Measurements from ENCODE around the gene ZNF263.

Gene ZNF263

DNA sequence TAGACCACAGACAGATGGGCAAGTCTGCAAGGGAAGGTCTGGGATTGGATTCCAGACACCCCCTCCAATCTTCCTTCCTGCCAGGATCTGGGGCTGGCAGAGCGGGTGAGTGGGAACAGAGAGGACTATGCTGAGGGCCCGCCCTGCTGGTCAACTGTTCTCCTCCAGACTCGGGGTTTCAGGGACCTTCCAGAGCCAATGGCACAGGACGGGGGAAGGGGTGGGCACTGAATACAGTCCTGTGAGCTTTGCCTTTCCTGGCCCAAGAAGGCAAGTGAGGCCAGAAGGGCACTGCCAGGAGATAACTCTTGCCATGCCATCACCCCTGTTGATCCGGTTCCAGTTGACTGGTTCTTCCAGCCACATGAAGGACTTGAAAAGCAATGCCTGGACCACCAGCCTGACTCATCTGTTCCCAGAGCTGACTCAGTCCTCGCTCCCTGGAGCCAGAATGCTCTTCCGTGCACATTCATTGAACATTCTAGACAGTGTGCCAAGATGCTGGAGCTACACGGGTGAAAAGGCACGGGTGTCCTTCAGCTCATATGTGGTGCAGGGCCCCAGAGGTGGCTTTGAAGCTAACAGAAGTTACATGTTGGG lies 26.3 kb upstream of the ZNF263 start (continued):
- TF ChIP-seq ZNF324 (tag by site-specific recombination; IDR thresholded peaks at IDR 0.05) = no peak

DNA sequence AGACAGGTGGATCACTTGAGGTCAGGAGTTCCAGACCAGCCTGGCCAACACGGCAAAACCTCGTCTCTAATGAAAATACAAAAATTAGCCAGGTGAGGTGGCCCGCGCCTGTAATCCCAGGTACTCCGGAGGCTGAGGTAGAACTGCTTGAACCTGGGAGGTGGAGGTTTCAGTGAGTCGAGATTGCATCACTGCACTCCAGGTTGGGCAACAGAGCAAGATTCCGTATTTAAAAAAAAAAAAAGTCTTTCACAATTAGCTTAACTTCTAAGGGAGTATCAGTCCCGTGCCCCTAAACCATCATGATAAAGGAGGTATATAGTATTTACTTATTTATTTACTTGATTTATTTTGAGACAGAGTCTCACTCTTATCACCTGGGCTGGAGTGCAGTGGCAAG lies 23.5 kb upstream of the ZNF263 start:
- H3K4me1 ChIP-seq (ENCODE audit: control insufficient read depth, insufficient read depth, low read length) = no peaks in the 10 kb centered on the region
- H3K27ac ChIP-seq (ENCODE audit: extremely low read depth, low read depth, low read length) = no peak overlapping the region
- POLR2A ChIA-PET = no interaction called here
- H3K9me3 ChIP-seq (ENCODE audit: control insufficient read depth, insufficient read depth, low read depth, low read length) = no peaks in the 10 kb centered on the region
- no peak for TF ChIP-seq SP2 (tag by site-specific recombination; IDR thresholded peaks at IDR 0.05)
- no peak for TF ChIP-seq ZNF555 (tag by site-specific recombination; conservative IDR thresholded peaks at IDR 0.05)
- TF ChIP-seq, protein P1, sequence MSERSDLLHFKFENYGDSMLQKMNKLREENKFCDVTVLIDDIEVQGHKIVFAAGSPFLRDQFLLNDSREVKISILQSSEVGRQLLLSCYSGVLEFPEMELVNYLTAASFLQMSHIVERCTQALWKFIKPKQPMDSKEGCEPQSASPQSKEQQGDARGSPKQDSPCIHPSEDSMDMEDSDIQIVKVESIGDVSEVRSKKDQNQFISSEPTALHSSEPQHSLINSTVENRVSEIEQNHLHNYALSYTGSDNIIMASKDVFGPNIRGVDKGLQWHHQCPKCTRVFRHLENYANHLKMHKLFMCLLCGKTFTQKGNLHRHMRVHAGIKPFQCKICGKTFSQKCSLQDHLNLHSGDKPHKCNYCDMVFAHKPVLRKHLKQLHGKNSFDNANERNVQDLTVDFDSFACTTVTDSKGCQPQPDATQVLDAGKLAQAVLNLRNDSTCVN (tag by site-specific recombination; optimal IDR thresholded peaks at IDR 0.05) = no peak
- TF ChIP-seq, protein P2, sequence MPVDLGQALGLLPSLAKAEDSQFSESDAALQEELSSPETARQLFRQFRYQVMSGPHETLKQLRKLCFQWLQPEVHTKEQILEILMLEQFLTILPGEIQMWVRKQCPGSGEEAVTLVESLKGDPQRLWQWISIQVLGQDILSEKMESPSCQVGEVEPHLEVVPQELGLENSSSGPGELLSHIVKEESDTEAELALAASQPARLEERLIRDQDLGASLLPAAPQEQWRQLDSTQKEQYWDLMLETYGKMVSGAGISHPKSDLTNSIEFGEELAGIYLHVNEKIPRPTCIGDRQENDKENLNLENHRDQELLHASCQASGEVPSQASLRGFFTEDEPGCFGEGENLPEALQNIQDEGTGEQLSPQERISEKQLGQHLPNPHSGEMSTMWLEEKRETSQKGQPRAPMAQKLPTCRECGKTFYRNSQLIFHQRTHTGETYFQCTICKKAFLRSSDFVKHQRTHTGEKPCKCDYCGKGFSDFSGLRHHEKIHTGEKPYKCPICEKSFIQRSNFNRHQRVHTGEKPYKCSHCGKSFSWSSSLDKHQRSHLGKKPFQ (tag by site-specific recombination; IDR thresholded peaks at IDR 0.05) = no peak
- TF ChIP-seq KLF10 (tag by site-specific recombination; IDR thresholded peaks at IDR 0.05) = no peak
- no peak for TF ChIP-seq ZNF701 (tag by site-specific recombination; IDR thresholded peaks at IDR 0.05)
- no peak for TF ChIP-seq ZFP37 (tag by site-specific recombination; IDR thresholded peaks at IDR 0.05)
- TF ChIP-seq FEZF1 (tag by site-specific recombination; IDR thresholded peaks at IDR 0.05) = no peak
- no peak for TF ChIP-seq ZNF501 (tag by site-specific recombination; IDR thresholded peaks at IDR 0.05)
- TF ChIP-seq ZNF223 (tag by site-specific recombination; IDR thresholded peaks at IDR 0.05) = no peak
- TF ChIP-seq ZSCAN16 (tag by site-specific recombination; IDR thresholded peaks at IDR 0.05) = no peak
- no peak for TF ChIP-seq ZNF521 (tag by site-specific recombination; IDR thresholded peaks at IDR 0.05)
- CTCF ChIA-PET = no interaction called here
- H3K36me3 ChIP-seq (ENCODE audit: control insufficient read depth in 2 of 2, insufficient read depth in 1 of 2, low read length in 2 of 2) = no peaks in the 10 kb centered on the region
- no peak overlapping the region for H3K4me3 ChIP-seq (ENCODE audit: low read depth, low read length)

DNA sequence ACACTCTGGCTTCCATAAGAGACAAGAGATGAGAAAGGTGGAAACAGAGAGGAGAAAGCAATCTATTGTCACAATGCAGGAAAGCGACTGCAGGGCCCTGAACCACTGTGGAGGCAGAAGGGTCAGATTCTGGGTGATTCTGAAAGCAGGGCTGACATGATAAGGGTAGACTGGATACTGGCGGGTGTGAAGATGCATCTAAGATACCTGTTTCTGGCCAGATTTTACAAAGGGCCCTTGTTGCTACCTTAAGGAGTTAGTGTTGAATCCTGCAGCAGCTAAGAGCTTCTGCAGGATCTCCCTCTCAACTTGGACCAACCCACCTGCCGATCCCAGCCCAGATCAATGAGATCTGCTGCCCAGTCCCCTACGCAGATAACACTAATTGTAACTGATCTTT lies 20.8 kb upstream of the ZNF263 start:
- no peak overlapping the region for H3K4me3 ChIP-seq (ENCODE audit: low read depth, low read length)
- no peaks in the 10 kb centered on the region for H3K36me3 ChIP-seq (ENCODE audit: control insufficient read depth in 2 of 2, insufficient read depth in 1 of 2, low read length in 2 of 2)
- no peaks in the 10 kb centered on the region for H3K9me3 ChIP-seq (ENCODE audit: control insufficient read depth, insufficient read depth, low read depth, low read length)
- TF ChIP-seq ZNF549 (tag by site-specific recombination; IDR thresholded peaks at IDR 0.05) (no peak), ZNF660 (tag by site-specific recombination; IDR thresholded peaks at IDR 0.05) (no peak), ZNF600 (tag by site-specific recombination; IDR thresholded peaks at IDR 0.05) (no peak), ZNF514 (tag by site-specific recombination; IDR thresholded peaks at IDR 0.05) (no peak), ZNF175 (tag by site-specific recombination; IDR thresholded peaks at IDR 0.05) (no peak), ZNF571 (tag by site-specific recombination; IDR thresholded peaks at IDR 0.05) (no peak), ZNF501 (tag by site-specific recombination; IDR thresholded peaks at IDR 0.05) (no peak)
- TF ChIP-seq, protein P3, sequence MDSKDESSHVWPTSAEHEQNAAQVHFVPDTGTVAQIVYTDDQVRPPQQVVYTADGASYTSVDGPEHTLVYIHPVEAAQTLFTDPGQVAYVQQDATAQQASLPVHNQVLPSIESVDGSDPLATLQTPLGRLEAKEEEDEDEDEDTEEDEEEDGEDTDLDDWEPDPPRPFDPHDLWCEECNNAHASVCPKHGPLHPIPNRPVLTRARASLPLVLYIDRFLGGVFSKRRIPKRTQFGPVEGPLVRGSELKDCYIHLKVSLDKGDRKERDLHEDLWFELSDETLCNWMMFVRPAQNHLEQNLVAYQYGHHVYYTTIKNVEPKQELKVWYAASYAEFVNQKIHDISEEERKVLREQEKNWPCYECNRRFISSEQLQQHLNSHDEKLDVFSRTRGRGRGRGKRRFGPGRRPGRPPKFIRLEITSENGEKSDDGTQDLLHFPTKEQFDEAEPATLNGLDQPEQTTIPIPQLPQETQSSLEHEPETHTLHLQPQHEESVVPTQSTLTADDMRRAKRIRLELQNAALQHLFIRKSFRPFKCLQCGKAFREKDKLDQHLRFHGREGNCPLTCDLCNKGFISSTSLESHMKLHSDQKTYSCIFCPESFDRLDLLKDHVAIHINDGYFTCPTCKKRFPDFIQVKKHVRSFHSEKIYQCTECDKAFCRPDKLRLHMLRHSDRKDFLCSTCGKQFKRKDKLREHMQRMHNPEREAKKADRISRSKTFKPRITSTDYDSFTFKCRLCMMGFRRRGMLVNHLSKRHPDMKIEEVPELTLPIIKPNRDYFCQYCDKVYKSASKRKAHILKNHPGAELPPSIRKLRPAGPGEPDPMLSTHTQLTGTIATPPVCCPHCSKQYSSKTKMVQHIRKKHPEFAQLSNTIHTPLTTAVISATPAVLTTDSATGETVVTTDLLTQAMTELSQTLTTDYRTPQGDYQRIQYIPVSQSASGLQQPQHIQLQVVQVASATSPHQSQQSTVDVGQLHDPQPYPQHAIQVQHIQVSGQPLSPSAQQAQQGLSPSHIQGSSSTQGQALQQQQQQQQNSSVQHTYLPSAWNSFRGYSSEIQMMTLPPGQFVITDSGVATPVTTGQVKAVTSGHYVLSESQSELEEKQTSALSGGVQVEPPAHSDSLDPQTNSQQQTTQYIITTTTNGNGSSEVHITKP (tag by site-specific recombination; IDR thresholded peaks at IDR 0.05) = peak; percentile 72
- ChIA-PET CTCF (interaction anchor here (0.6 kb wide), 1 partner anchor 224 kb away, joined by 4 read pairs; no protein-coding TSS in a partner anchor), POLR2A (interaction anchor here (2.0 kb wide), 1 partner anchor 21 kb away, joined by 8 read pairs; the partner anchor contains the start of gene ZNF263)
- no peaks in the 10 kb centered on the region for H3K4me1 ChIP-seq (ENCODE audit: control insufficient read depth, insufficient read depth, low read length)
- no peak overlapping the region for H3K27ac ChIP-seq (ENCODE audit: extremely low read depth, low read depth, low read length)

All from HEK293 (cell line).